T47D (cell line): ENCODE data around the gene CLIP4.

Source experiments
- DNase-seq, 2 experiments: peaks; one replicate each; pipeline versions ENCODE4 v3.0.0 to v3.0.0-alpha.2; 2011 to 2012; ENCODE audit warnings: low read depth in 1 of 2, low spot score in 1 of 2
- JUND ChIP-seq: IDR thresholded peaks from 2 replicates; pipeline ENCODE4 v1.6.1; 2012; ENCODE audit warnings: low read depth
- in situ Hi-C: cut with HindIII; loops from 2 replicates; pipeline ENCODE4 v1.10.0; 2016; ENCODE audit warnings: low sequenced_read_pairs, low pct_unique_long_range_greater_than_20kb

Gene CLIP4

GRCh38 chr2:29109246-29109645, 6.0 kb upstream of the CLIP4 start:
- DNase-seq, result no peak
- TF ChIP-seq JUND, result no peak
- in situ Hi-C loops, result no loop called here

DNA sequence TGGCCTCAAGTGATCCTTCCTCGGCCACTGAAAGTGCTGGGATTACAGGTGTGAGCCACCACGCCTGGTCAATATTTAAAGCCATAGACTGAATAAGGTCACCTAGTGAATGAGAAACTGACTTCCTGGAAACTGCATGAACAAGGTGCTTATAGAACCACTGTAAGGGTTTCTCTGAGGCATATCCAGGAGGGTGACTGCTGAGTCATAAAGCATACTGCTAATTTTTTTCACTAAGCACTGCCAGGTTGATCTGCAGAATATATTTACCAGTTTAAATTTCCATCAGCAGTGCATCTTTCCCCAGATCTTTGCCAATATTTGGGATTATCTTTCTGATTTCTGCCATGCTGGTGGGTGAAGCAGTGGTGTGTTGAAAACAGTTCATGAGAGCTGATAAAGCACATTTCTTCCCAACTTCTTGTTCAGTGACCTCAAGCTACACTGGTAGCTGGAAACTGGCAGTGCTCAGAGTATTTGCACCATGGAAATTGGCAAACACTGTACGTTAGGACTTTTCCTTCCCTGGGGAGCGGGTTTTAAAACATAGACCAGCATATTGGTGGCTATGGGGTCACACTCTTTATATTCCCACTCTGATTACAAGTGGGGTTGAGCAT, 4.2 kb upstream of the CLIP4 start:
- in situ Hi-C loops, result no loop called here
- TF ChIP-seq JUND, result no peak
- no peak for DNase-seq

DNA sequence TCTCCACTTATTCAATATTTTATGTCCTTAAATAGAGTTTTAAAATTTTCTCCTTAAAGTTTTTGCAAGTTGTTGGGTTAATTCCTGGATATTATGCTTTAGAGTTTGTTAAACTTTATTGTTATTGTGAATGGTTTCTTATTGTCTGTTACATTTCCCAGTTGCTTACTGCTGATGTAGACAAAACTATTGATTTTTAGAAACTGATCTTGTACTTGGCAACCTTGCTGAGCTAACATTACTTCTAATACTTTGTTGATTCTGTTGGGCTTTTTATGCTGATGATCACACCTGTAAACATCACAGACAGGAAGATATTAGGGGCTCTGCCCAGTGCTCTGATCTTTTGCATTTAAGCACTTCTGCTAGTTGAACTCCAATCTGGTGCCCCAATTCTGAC, 2.8 kb upstream of the CLIP4 start:
- in situ Hi-C loops, result no loop called here
- DNase-seq, result no peak
- TF ChIP-seq JUND, result no peak

- DNase-seq, result no peak
- TF ChIP-seq JUND, result no peak
- in situ Hi-C loops, result no loop called here
Measured at GRCh38 chr2:29113027-29113686, 2.1 kb upstream of the CLIP4 start.

- DNase-seq, result no peak
- no peak for TF ChIP-seq JUND
- in situ Hi-C loops, result no loop called here
Measured at GRCh38 chr2:29113891-29114321, 1.3 kb upstream of the CLIP4 start.

GRCh38 chr2:29114586-29114945, 649 bp upstream of the CLIP4 start:
- in situ Hi-C loops, result no loop called here
- no peak for TF ChIP-seq JUND
- DNase-seq, result no peak

DNA sequence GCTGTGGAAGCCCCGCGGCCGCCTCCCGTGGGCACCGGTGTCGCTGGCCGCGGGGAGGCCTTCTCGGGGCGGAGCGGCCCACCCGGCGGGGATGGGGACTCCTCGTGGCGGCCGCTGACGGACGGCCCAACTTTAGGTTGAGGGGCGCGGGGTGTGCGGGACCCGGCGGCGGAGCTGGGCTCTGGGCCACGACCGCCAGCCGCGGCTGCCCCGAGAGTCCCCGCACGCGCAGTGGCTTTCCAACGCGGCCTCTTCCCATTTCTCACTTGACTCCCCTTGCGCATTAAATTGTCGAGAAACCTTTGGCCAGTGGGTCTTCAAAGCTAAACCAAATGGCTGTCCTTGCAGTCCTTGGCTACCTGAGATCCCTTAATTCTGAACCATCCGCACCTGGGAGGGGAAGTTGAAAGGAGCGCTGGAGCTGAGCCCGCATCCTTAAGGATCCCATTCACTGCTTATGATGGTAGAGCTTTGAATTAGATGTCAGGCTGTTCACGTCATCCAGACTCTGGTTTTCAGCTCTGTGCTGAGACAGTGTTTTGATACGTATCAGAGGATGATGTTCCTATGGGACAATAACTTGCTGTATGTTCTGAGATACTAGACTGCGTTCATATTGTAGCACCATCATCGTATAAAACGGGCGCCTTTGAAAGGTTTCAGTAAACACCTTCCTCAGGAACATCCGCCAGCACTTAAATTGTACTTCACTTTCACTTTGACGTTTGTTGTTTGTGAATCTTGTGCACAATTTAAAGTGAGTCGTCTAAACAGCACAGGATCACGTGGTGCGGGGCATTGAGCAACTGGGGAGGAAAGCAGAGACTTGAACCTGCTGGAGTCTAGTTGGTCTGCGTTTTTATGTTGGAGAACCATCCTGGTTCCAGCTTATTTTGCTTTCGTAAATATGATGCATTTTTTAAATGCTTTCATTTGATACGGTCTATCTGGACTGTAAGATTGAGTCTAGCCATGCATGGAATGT, 874 bp downstream of the CLIP4 start:
- no peak for TF ChIP-seq JUND
- no peak for DNase-seq
- in situ Hi-C loops, result no loop called here

GRCh38 chr2:29117636-29118303, 2.6 kb downstream of the CLIP4 start:
- in situ Hi-C loops, result no loop called here
- peak; percentile 62 to 80 for DNase-seq
- peak; percentile 82 for TF ChIP-seq JUND

DNA sequence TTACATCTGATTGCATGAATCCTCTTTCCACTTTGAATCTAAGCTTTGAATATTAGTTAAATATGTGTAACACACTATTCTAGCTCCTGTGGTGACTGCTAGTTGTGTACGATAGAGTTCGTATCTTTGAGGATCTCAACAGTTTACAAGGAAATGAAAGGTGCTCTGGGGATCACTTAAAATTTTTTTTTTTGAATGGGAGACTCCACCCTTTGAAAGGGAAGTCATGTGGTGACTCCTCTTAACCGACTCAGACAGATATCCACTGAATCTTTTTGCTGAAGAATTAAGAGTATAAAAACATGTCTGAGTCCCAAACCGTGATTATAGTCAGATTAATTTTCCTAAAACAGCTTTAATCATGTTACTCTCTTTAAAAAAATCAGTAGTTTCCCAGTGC, 4.0 kb downstream of the CLIP4 start:
- in situ Hi-C loops, result no loop called here
- DNase-seq, result no peak
- no peak for TF ChIP-seq JUND

GRCh38 chr2:29120846-29121245, 5.6 kb downstream of the CLIP4 start:
- DNase-seq, result no peak
- in situ Hi-C loops, result no loop called here
- TF ChIP-seq JUND, result no peak

DNA sequence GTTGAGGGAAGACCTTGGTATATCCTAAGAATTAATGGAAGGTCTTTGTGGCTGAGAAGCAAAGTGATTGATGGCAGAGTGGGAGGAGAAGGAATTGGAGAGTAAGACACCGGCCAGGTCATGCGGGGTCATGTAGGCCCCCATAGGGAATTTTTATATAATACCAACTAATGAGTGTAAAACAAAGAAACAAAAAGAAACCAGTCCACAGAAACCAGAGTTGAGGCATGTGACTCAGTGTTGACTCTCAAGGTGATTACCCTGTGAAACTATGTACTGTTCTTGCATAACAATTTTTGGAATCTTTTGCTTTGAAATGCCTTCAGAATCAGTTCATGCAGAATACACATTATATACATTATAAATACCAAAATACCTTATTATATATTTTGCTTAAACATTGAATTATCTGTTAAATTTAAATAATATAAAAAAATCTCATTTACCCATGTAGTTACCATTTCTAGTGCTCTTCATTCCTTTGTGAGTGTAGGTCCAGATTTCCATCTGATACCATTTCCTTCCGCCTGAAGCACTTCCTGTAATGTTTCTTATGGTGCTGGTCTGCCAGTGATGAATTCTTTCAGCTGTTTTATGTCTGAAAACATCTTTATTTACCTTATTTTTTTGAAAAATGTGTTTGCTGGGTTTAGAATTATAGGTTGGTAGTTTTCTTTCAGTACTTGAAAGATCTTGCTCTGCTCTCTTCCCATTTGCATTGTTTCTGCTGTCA, 8.6 kb downstream of the CLIP4 start:
- no peak for DNase-seq
- no peak for TF ChIP-seq JUND
- in situ Hi-C loops, result no loop called here

GRCh38 chr2:29124504-29124903, 9.3 kb downstream of the CLIP4 start:
- in situ Hi-C loops, result no loop called here
- DNase-seq, result no peak
- TF ChIP-seq JUND, result no peak
